ENCODE data around the gene RGL1.

Gene RGL1

GRCh38 chr1:183931646-183932271 is 126.8 kb downstream of the RGL1 start:
- no peak for TF ChIP-seq CTCF (IDR thresholded peaks at IDR 0.05; ENCODE audit: insufficient read depth, low read depth, low read length, missing control alignments)
- H3K4me3 ChIP-seq (ENCODE audit: low read depth, low read length) = no peak overlapping the region
- no peak for DNase-seq (ENCODE audit: low read depth)

DNA sequence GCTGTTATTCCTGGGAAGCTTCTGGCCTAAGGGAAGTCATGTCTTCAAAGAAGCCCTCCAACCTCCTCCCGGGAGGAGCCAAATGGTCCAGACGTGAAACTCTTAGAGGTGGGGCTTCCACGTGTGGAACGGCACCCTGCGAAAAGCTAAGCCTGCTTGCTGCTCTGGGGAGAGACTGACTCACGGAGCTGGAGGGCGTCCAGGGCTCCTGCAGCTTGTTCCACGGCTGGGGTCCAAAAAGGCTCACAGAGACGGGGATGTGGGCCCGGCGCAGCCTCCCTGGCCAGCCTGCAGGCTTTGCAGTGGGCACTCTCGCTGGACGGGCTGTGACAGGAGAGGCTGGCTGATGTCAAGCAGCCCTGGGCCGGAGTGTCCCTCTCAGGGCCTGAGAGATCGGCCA is 127.5 kb downstream of the RGL1 start:
- no peak overlapping the region for H3K4me3 ChIP-seq (ENCODE audit: low read depth, low read length)
- no peak for TF ChIP-seq CTCF (IDR thresholded peaks at IDR 0.05; ENCODE audit: insufficient read depth, low read depth, low read length, missing control alignments)
- DNase-seq (ENCODE audit: low read depth) = no peak

DNA sequence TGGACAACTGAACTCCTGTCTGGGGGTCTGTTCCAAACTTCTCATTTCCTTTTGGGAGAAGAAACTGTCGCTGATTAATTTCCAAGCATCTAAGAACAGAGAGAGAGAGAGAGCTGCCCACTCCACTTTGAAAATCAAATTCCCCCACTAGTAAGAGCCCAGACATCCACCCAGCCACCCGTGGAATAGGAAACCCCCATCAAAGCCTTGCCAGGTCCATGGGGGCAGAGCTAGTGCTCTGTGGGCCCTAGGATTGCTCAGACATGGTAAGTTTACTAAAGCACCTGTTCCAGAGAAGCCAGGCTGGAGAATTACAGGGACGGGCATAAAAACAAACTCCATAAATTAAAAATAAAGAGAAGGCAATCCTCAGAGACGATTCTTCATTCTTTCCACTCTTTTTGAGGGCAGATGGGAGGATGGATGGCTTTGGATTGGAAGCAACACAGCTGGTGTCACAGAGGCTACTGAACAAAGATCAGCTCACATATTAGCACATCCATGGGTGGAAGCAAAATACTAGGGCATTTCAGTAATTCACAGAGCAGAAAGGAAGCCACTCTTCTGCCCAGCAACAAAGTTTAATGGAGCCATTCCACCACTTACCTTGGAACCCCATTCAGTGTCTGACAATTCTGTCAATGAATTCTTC is 128.7 kb downstream of the RGL1 start:
- no peak for TF ChIP-seq CTCF (IDR thresholded peaks at IDR 0.05; ENCODE audit: insufficient read depth, low read depth, low read length, missing control alignments)
- DNase-seq (ENCODE audit: low read depth) = no peak
- H3K4me3 ChIP-seq (ENCODE audit: low read depth, low read length) = no peak overlapping the region

- H3K4me3 ChIP-seq (ENCODE audit: low read depth, low read length) = no peak overlapping the region
- no peak for DNase-seq (ENCODE audit: low read depth)
- no peak for TF ChIP-seq CTCF (IDR thresholded peaks at IDR 0.05; ENCODE audit: insufficient read depth, low read depth, low read length, missing control alignments)
These were observed 129.4 kb downstream of the RGL1 start for GRCh38 chr1:183934314-183934713.

GRCh38 chr1:183936009-183936408 is 131.1 kb downstream of the RGL1 start:
- no peak for TF ChIP-seq CTCF (IDR thresholded peaks at IDR 0.05; ENCODE audit: insufficient read depth, low read depth, low read length, missing control alignments)
- DNase-seq (ENCODE audit: low read depth) = no peak
- no peak overlapping the region for H3K4me3 ChIP-seq (ENCODE audit: low read depth, low read length)

DNA sequence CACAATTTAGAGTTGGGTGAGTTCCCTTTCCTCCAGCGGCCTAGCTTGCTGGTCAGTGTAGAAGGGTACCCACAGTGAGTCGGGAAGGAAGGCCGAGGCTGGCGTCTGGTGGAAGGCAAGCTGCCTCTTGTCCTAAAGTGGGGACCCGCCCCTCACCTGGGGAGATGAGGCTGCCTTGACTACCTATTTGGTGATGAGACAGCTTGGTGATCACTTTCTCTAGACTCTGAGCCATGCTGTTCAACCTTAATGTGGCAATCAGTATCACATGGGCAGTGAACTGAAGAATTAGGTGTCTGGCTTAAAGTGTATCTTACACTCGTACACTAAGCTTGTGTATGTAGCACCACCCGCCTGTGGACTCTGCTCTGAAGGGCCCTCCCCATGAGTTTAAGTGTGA is 131.9 kb downstream of the RGL1 start:
- TF ChIP-seq CTCF (IDR thresholded peaks at IDR 0.05; ENCODE audit: insufficient read depth, low read depth, low read length, missing control alignments) = no peak
- no peak overlapping the region for H3K4me3 ChIP-seq (ENCODE audit: low read depth, low read length)
- no peak for DNase-seq (ENCODE audit: low read depth)

GRCh38 chr1:183937611-183938010 is 132.7 kb downstream of the RGL1 start:
- no peak overlapping the region for H3K4me3 ChIP-seq (ENCODE audit: low read depth, low read length)
- no peak for DNase-seq (ENCODE audit: low read depth)
- no peak for TF ChIP-seq CTCF (IDR thresholded peaks at IDR 0.05; ENCODE audit: insufficient read depth, low read depth, low read length, missing control alignments)
